GM12878 (cell line): ENCODE measurements around the gene LMBRD1. TPM values are rescaled to one million over a fixed set of nuclear protein-coding genes. Genes with fewer than 3 reads are reported as not detected.

Experiments
- ATAC-seq: fragments of 200-7000 bp; cut with Tn5 transposase; 3 replicates; pipeline ENCODE4 v1.9.1; 2020; ENCODE audit warnings: mild to moderate bottlenecking, moderate library complexity
- BruUV-seq: library from RNA; stranded (reverse); fragments of 400-500 nt; replicated peaks from 2 replicates; lab custom pipeline; 2021; lab: Mats Ljungman, UMichigan
- CTCF ChIA-PET: fragments of 300-600 bp; sonication (Branson Sonifier 250); formaldehyde crosslinking; extraction: SDS; loops from one replicate; lab custom pipeline; 2021; ENCODE audit warnings: inconsistent platforms; lab: Yijun Ruan, JAX
- POLR2A ChIA-PET: fragments of 350-600 bp; formaldehyde crosslinking; extraction: SDS; loops from one replicate; lab custom pipeline; 2021; ENCODE audit warnings: inconsistent platforms; lab: Charles Lee
- RAD21 ChIA-PET: fragments of 300-600 bp; sonication (Branson Sonifier 250); formaldehyde crosslinking; loops from one replicate; lab custom pipeline; 2023; ENCODE audit warnings: antibody characterized with exemption; ENCODE audit not compliant: unreplicated experiment; lab: Charles Lee
- SMC1A ChIA-PET: fragments of 300-600 bp; sonication (Branson Sonifier 250); formaldehyde crosslinking; loops from one replicate; lab custom pipeline; 2023; ENCODE audit not compliant: unreplicated experiment, uncharacterized antibody; lab: Charles Lee
- DNase-seq: peaks from one replicate; pipeline ENCODE4 v3.0.0-alpha.2; 2011; ENCODE audit warnings: low read depth, low spot score
- FAIRE-seq: peaks from 3 replicates; lab custom pipeline; 2011; peaks lifted over from hg19 to GRCh38; lab: Jason Lieb, UNC
- H2AFZ ChIP-seq: 2 replicates; pipeline ENCODE4 v1.6.0; 2011; ENCODE audit warnings: low read depth, low read length, control low read depth; ENCODE audit not compliant: control insufficient read depth
- H3K27ac ChIP-seq: 2 replicates; pipeline ENCODE4 v1.5.1; 2011; ENCODE audit warnings: control low read depth; ENCODE audit not compliant: control insufficient read depth, insufficient read depth
- H3K27me3 ChIP-seq, 2 experiments: replicated peaks in 1 of 2; 2 replicates each; pipeline versions ENCODE4 v1.6.0 to v1.6.1; 2011; ENCODE audit warnings: low read length in 1 of 2; ENCODE audit not compliant: control insufficient read depth in 2 of 2, insufficient read depth in 2 of 2
- H3K36me3 ChIP-seq, 2 experiments: 2 replicates each; pipeline ENCODE4 v1.5.1; 2011; ENCODE audit warnings: low read length in 1 of 2; ENCODE audit not compliant: control insufficient read depth in 2 of 2, insufficient read depth in 2 of 2
- H3K4me1 ChIP-seq: 2 replicates; pipeline ENCODE4 v1.6.1; 2011; ENCODE audit warnings: mild to moderate bottlenecking, low read length, moderate library complexity, mixed read lengths; ENCODE audit not compliant: control insufficient read depth, insufficient read depth
- H3K4me2 ChIP-seq: 2 replicates; pipeline ENCODE4 v1.6.0; 2011; ENCODE audit warnings: control low read depth; ENCODE audit not compliant: control insufficient read depth, insufficient read depth
- H3K4me3 ChIP-seq: fragments of 200-600 bp; sonication (generic); 2 replicates; pipeline ENCODE4 v1.5.1; 2016
- H3K79me2 ChIP-seq: 2 replicates; pipeline ENCODE4 v1.6.0; 2011; ENCODE audit warnings: low read length; ENCODE audit not compliant: control insufficient read depth, insufficient read depth
- H3K9ac ChIP-seq: 2 replicates; pipeline ENCODE4 v1.8.0; 2011; ENCODE audit warnings: low read length, control low read depth, mixed read lengths; ENCODE audit not compliant: control insufficient read depth, insufficient read depth
- H3K9me3 ChIP-seq: replicated peaks from 3 replicates; pipeline ENCODE4 v1.5.1; 2011; ENCODE audit warnings: mild to moderate bottlenecking, low read length; ENCODE audit not compliant: control insufficient read depth, insufficient read depth
- H4K20me1 ChIP-seq: 2 replicates; pipeline ENCODE4 v1.6.0; 2011; ENCODE audit not compliant: control insufficient read depth, insufficient read depth
- HDAC6 ChIP-seq: fragments of 200-600 bp; sonication (generic); IDR thresholded peaks from one replicate; pipeline ENCODE4 v1.8.0; 2017; ENCODE audit warnings: antibody characterized with exemption; ENCODE audit not compliant: unreplicated experiment
- NRF1 ChIP-seq: conservative IDR thresholded peaks from 2 replicates; pipeline ENCODE4 v1.6.1; 2011; ENCODE audit warnings: mild to moderate bottlenecking, low read depth, low read length, improper control_type of control experiment
- RCOR1 ChIP-seq: conservative IDR thresholded peaks from 2 replicates; pipeline ENCODE4 v1.6.1; 2012; ENCODE audit warnings: low read depth, low read length, improper control_type of control experiment
- WGBS: methylation state at CpG from one replicate; pipeline ENCODE4 v1.1.6; 2016; ENCODE audit warnings: low lambda C conversion rate; ENCODE audit not compliant: insufficient replicate concordance, insufficient coverage; ENCODE audit errors: missing lambda C conversion rate; 5-methylcytosine and 5-hydroxymethylcytosine counted together
- in situ Hi-C: fragments of 300-500 bp; cut with MboI; formaldehyde crosslinking; loops from 9 replicates; pipeline ENCODE4 v1.14.3; 2018; ENCODE audit warnings: mixed read lengths
- intact Hi-C: fragments of 100-400 bp; cut with micrococcal nuclease; formaldehyde crosslinking; loops from one replicate; pipeline ENCODE4 v1.14.2; 2022; ENCODE audit not compliant: unreplicated experiment
- polyA plus RNA-seq, 11 experiments: library from polyadenylated mRNA; depleted of rRNA in 4 of 11; unstranded in 6 of 11; stranded (reverse) in 5 of 11; fragments of >200 nt; fragmentation: Nextera tagmentation in 4 of 11; fragmentation: Illumina TruSeq in 1 of 11; extraction: Ambion mirVana in 4 of 11; extraction: Trizol in 1 of 11; gene quantifications; 1 replicate in 1 of 11; 2 replicates in 10 of 11; pipeline versions ENCODE4 v1.2.1 to v1.2.3, GENCODE V29; 2011 to 2016; ENCODE audit warnings: inconsistent platforms in 2 of 11, missing spikeins in 2 of 11, low read depth in 1 of 11
- total RNA-seq, 4 experiments: library from RNA; depleted of rRNA in 3 of 4; stranded (reverse); fragments of >200 nt in 3 of 4; fragmentation: Illumina TruSeq in 1 of 4; extraction: Trizol in 1 of 4; gene quantifications; 2 replicates each; pipeline versions ENCODE4 v1.2.1 to v1.2.3, GENCODE V29; 2013 to 2021
- TF ChIP-seq, protein P1 (sequence below): fragments of 450-650 bp; formaldehyde crosslinking; IDR thresholded peaks from 2 replicates; pipeline ENCODE4 v1.5.0; 2022; ENCODE audit warnings: mild to moderate bottlenecking, missing genetic modification characterization
- TF ChIP-seq, protein P2 (sequence below): IDR thresholded peaks from 2 replicates; pipeline ENCODE4 v1.6.1; 2011; ENCODE audit warnings: low read depth, mild to moderate bottlenecking, low read length, moderate library complexity, borderline replicate concordance; ENCODE audit errors: extremely low read depth

Gene LMBRD1
- total and polyA plus RNA-seq, 10 of the 15 experiments (the other 5 are each of a cell fraction or from before 2014, with no cell fraction given): 20.0 to 82.1 (median 27.2) TPM

GRCh38 chr6:69732045-69732444 is 64.8 kb downstream of the LMBRD1 start:
- Histone ChIP-seq H3K9ac (no peak overlapping the region), H3K36me3 (no peaks in the 10 kb centered on the region; a peak in 1 of 4 replicates), H3K9me3 (no peaks in the 10 kb centered on the region), H3K79me2 (no peaks in the 10 kb centered on the region), H4K20me1 (no peaks in the 10 kb centered on the region), H3K4me3 (no peak overlapping the region), H3K4me1 (no peaks in the 10 kb centered on the region), H3K27ac (no peak overlapping the region), H2AFZ (no peak overlapping the region), H3K27me3 (no peaks in the 10 kb centered on the region), H3K4me2 (no peak overlapping the region)
- RAD21 ChIA-PET: interaction anchor here (0.9 to 4.6 kb wide), 10 partner anchors 62 to 489 kb away, joined by 3 to 19 read pairs (median 4); partner anchors contain the start of genes COL19A1 and LMBRD1
- DNase-seq (no peak), FAIRE-seq (no peak), ATAC-seq (no peak)
- TF ChIP-seq NRF1 (no peak), HDAC6 (no peak), RCOR1 (no peak)
- TF ChIP-seq, protein P1, sequence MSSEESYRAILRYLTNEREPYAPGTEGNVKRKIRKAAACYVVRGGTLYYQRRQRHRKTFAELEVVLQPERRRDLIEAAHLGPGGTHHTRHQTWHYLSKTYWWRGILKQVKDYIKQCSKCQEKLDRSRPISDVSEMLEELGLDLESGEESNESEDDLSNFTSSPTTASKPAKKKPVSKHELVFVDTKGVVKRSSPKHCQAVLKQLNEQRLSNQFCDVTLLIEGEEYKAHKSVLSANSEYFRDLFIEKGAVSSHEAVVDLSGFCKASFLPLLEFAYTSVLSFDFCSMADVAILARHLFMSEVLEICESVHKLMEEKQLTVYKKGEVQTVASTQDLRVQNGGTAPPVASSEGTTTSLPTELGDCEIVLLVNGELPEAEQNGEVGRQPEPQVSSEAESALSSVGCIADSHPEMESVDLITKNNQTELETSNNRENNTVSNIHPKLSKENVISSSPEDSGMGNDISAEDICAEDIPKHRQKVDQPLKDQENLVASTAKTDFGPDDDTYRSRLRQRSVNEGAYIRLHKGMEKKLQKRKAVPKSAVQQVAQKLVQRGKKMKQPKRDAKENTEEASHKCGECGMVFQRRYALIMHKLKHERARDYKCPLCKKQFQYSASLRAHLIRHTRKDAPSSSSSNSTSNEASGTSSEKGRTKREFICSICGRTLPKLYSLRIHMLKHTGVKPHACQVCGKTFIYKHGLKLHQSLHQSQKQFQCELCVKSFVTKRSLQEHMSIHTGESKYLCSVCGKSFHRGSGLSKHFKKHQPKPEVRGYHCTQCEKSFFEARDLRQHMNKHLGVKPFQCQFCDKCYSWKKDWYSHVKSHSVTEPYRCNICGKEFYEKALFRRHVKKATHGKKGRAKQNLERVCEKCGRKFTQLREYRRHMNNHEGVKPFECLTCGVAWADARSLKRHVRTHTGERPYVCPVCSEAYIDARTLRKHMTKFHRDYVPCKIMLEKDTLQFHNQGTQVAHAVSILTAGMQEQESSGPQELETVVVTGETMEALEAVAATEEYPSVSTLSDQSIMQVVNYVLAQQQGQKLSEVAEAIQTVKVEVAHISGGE (CRISPR knock-in tag): no peak
- TF ChIP-seq, protein P2, sequence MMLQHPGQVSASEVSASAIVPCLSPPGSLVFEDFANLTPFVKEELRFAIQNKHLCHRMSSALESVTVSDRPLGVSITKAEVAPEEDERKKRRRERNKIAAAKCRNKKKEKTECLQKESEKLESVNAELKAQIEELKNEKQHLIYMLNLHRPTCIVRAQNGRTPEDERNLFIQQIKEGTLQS: no peak
- BruUV-seq: no TSS peak
- in situ Hi-C loops (loop anchor here (25.0 kb wide), 1 partner anchor 380 kb away; no protein-coding TSS in a partner anchor), intact Hi-C loops (loop anchor here (1.0 to 10.0 kb wide), 4 partner anchors 103 to 435 kb away; partner anchors contain the start of gene COL19A1)
- SMC1A ChIA-PET: interaction anchor here (1.0 to 4.1 kb wide), 10 partner anchors 12 to 376 kb away, joined by 3 to 57 read pairs (median 4); no protein-coding TSS in a partner anchor
- CTCF ChIA-PET: interaction anchor here (0.7 to 2.8 kb wide), 17 partner anchors 9 to 379 kb away, joined by 3 to 28 read pairs (median 6); partner anchors contain the start of gene LMBRD1
- POLR2A ChIA-PET: no interaction called here
- 88% methylated on average over 2 of the region's 2 CpGs for WGBS
